HPDE6-E6E7 (cell line): ENCODE results near the gene ACOT2.

Experiments used
- DNase-seq: peaks from one replicate; pipeline ENCODE4 v3.0.0; 2011; ENCODE audit warnings: missing footprints; ENCODE audit errors: extremely low spot score

ACOT2 gene

GRCh38 chr14:73613419-73613963, 44.5 kb downstream of the ACOT2 start:
- no peak for DNase-seq

GRCh38 chr14:73616831-73617230, 47.8 kb downstream of the ACOT2 start:
- DNase-seq, result no peak

GRCh38 chr14:73619524-73619923, 50.5 kb downstream of the ACOT2 start:
- DNase-seq, result no peak

GRCh38 chr14:73620268-73620667, 51.3 kb downstream of the ACOT2 start:
- DNase-seq, result no peak

- DNase-seq, result no peak
These were observed 54.6 kb downstream of the ACOT2 start for GRCh38 chr14:73623504-73624054.
